KOPT-K1 (cell line): ENCODE results near the gene AMFR.
A peak's percentile ranks its signal among the peaks of the same experiment; 100 is the strongest.

Experiments
- H3K27ac ChIP-seq: fragments of 200-600 bp; sonication (generic); 2 replicates; pipeline ENCODE4 v1.5.1; 2016; ENCODE audit warnings: antibody characterized with exemption, mild to moderate bottlenecking, low read depth, low read length; ENCODE audit not compliant: poor library complexity, severe bottlenecking
- H3K36me3 ChIP-seq: fragments of 200-600 bp; sonication (generic); 2 replicates; pipeline ENCODE4 v1.5.1; 2017; ENCODE audit warnings: antibody characterized with exemption, mild to moderate bottlenecking, low read length, moderate library complexity; ENCODE audit not compliant: insufficient read depth
- H3K9me3 ChIP-seq: fragments of 200-600 bp; sonication (generic); 2 replicates; pipeline ENCODE4 v1.5.1; 2017; ENCODE audit warnings: antibody characterized with exemption, low read length, mild to moderate bottlenecking; ENCODE audit not compliant: insufficient read depth, poor library complexity, severe bottlenecking

The AMFR gene

GRCh38 chr16:56447286-56447685 is 21.9 kb upstream of the AMFR start:
- Histone ChIP-seq H3K9me3 (no peaks in the 10 kb centered on the region), H3K27ac (no peak overlapping the region), H3K36me3 (peaks cover 56% of the 10 kb centered on the region)

- H3K36me3 ChIP-seq, result peaks cover 94% of the 10 kb centered on the region
- H3K9me3 ChIP-seq, result no peaks in the 10 kb centered on the region
- no peak overlapping the region for H3K27ac ChIP-seq
Observed at GRCh38 chr16:56438038-56438437, 12.7 kb upstream of the AMFR start.

- H3K9me3 ChIP-seq, result no peaks in the 10 kb centered on the region
- H3K36me3 ChIP-seq, result peaks cover 94% of the 10 kb centered on the region
Observed at GRCh38 chr16:56436258-56436657, 10.9 kb upstream of the AMFR start.

GRCh38 chr16:56428091-56428490 is 2.7 kb upstream of the AMFR start:
- H3K27ac ChIP-seq, result no peak overlapping the region
- H3K36me3 ChIP-seq, result peaks cover 52% of the 10 kb centered on the region
- no peaks in the 10 kb centered on the region for H3K9me3 ChIP-seq

More at GRCh38 chr16:56436258-56436657, 10.9 kb upstream of the AMFR start:
- H3K27ac ChIP-seq, result no peak overlapping the region

GRCh38 chr16:56426585-56426984 is 1.2 kb upstream of the AMFR start:
- Histone ChIP-seq H3K36me3 (peaks cover 37% of the 10 kb centered on the region), H3K27ac (no peak overlapping the region)

GRCh38 chr16:56424791-56425438 is 430 bp downstream of the AMFR start:
- H3K36me3 ChIP-seq, result peaks cover 20% of the 10 kb centered on the region
- peak overlapping the region; percentile 78 for H3K27ac ChIP-seq
- no peaks in the 10 kb centered on the region for H3K9me3 ChIP-seq

More at GRCh38 chr16:56426585-56426984, 1.2 kb upstream of the AMFR start:
- H3K9me3 ChIP-seq, result no peaks in the 10 kb centered on the region

- Histone ChIP-seq H3K27ac (peak overlapping the region; percentile 78), H3K36me3 (peaks cover 15% of the 10 kb centered on the region), H3K9me3 (no peaks in the 10 kb centered on the region)
Observed at GRCh38 chr16:56424404-56424764, 961 bp downstream of the AMFR start.

GRCh38 chr16:56423584-56424403 is 1.6 kb downstream of the AMFR start:
- Histone ChIP-seq H3K36me3 (peaks cover 9% of the 10 kb centered on the region), H3K27ac (peak overlapping the region; percentile 78), H3K9me3 (no peaks in the 10 kb centered on the region)

GRCh38 chr16:56422896-56423441 is 2.4 kb downstream of the AMFR start:
- Histone ChIP-seq H3K27ac (no peak overlapping the region), H3K36me3 (peaks cover 5% of the 10 kb centered on the region), H3K9me3 (no peaks in the 10 kb centered on the region)

- Histone ChIP-seq H3K36me3 (no peaks in the 10 kb centered on the region), H3K9me3 (no peaks in the 10 kb centered on the region), H3K27ac (no peak overlapping the region)
Observed at GRCh38 chr16:56421976-56422669, 3.2 kb downstream of the AMFR start.

- no peaks in the 10 kb centered on the region for H3K9me3 ChIP-seq
- H3K36me3 ChIP-seq, result no peaks in the 10 kb centered on the region
- H3K27ac ChIP-seq, result no peak overlapping the region
Observed at GRCh38 chr16:56421313-56421712, 4.0 kb downstream of the AMFR start.

GRCh38 chr16:56420613-56421012 is 4.7 kb downstream of the AMFR start:
- Histone ChIP-seq H3K36me3 (no peaks in the 10 kb centered on the region), H3K27ac (no peak overlapping the region), H3K9me3 (no peaks in the 10 kb centered on the region)

- no peaks in the 10 kb centered on the region for H3K36me3 ChIP-seq
- H3K9me3 ChIP-seq, result no peaks in the 10 kb centered on the region
- H3K27ac ChIP-seq, result no peak overlapping the region
Observed at GRCh38 chr16:56419740-56420548, 5.4 kb downstream of the AMFR start.

GRCh38 chr16:56417138-56417537 is 8.2 kb downstream of the AMFR start:
- H3K36me3 ChIP-seq, result peaks cover 21% of the 10 kb centered on the region
- no peaks in the 10 kb centered on the region for H3K9me3 ChIP-seq

More at GRCh38 chr16:56417138-56417537, 8.2 kb downstream of the AMFR start:
- no peak overlapping the region for H3K27ac ChIP-seq
